Heart right ventricle (tissue), 16 donors: ENCODE measurements around the gene ARID5B. TPM values are rescaled to one million over a fixed set of nuclear protein-coding genes. Genes with fewer than 3 reads are reported as not detected.

Experiments
- ATAC-seq, 8 donors: fragments of 200-7000 bp; cut with Tn5 transposase; one replicate each; pipeline ENCODE4 v1.9.1; 2020; ENCODE audit warnings: mild to moderate bottlenecking in 8 of 8, moderate library complexity in 8 of 8, moderate number of reproducible peaks in 1 of 8
- DNase-seq, 2 donors: peaks; one replicate each; pipeline ENCODE4 v3.0.0-alpha.2; 2020
- H3K27ac ChIP-seq, 10 donors: fragments of 200-600 bp; sonication (generic) in 2 of 10; one replicate each; pipeline versions ENCODE4 v1.5.0 to v1.8.0; 2020 to 2022; ENCODE audit warnings: mild to moderate bottlenecking in 3 of 10
- H3K27me3 ChIP-seq, 7 donors: fragments of 200-600 bp; one replicate each; pipeline ENCODE4 v1.8.0; 2021 to 2022; ENCODE audit warnings: mild to moderate bottlenecking in 2 of 7
- H3K36me3 ChIP-seq, 9 donors: fragments of 200-600 bp; sonication (generic) in 1 of 9; one replicate each; pipeline versions ENCODE4 v1.5.0 to v1.8.0; 2020 to 2022; ENCODE audit warnings: mild to moderate bottlenecking in 2 of 9
- H3K4me1 ChIP-seq, 9 donors: fragments of 200-600 bp; sonication (generic) in 1 of 9; one replicate each; pipeline versions ENCODE4 v1.5.0 to v1.8.0; 2020 to 2022; ENCODE audit warnings: mild to moderate bottlenecking in 4 of 9
- H3K4me3 ChIP-seq, 10 donors: fragments of 200-600 bp; sonication (generic) in 2 of 10; one replicate each; pipeline versions ENCODE4 v1.5.0 to v1.8.0; 2020 to 2022; ENCODE audit warnings: mild to moderate bottlenecking in 7 of 10, moderate library complexity in 2 of 10
- H3K9me3 ChIP-seq, 11 donors: fragments of 200-600 bp in 10 of 11; sonication (generic) in 2 of 11; one replicate each; pipeline versions ENCODE4 v1.5.0 to v1.8.0; 2013 to 2022; ENCODE audit warnings: mild to moderate bottlenecking in 2 of 11, control low read depth in 1 of 11, moderate library complexity in 1 of 11
- CTCF ChIP-seq, 9 donors: fragments of 200-600 bp; sonication (generic) in 2 of 9; IDR thresholded peaks; one replicate each; pipeline versions ENCODE4 v1.5.0 to v1.8.0; 2021 to 2022; ENCODE audit warnings: antibody characterized with exemption in 9 of 9, mild to moderate bottlenecking in 5 of 9, moderate library complexity in 1 of 9
- WGBS, 2 donors: extraction: QIAGEN DNeasy Blood & Tissue Kit; methylation state at CpG; one replicate each; pipeline ENCODE4 v1.1.7; 2013; ENCODE audit warnings: inconsistent platforms in 1 of 2; 5-methylcytosine and 5-hydroxymethylcytosine counted together
- intact Hi-C, 10 donors: fragments of 100-400 bp; cut with DNase I; formaldehyde crosslinking; loops; one replicate each; pipeline versions ENCODE4 v1.11.1 to v1.14.2; 2022
- polyA plus RNA-seq, 2 donors: library from polyadenylated mRNA; stranded (reverse); fragments of 200-250 nt; gene quantifications; one replicate each; pipeline ENCODE4 v1.2.3, GENCODE V29; 2013
- total RNA-seq, 10 donors: library from RNA; stranded (reverse); fragmentation: NEBNext Ultra II Directional in 3 of 10; extraction: Animal tissue kit (Norgen Biotek cat#: 25700) in 3 of 10; gene quantifications; one replicate each; pipeline versions ENCODE4 v1.2.1 to v1.2.4, GENCODE V29; 2021 to 2023
- donor health status: Arrhythmogenic right ventricular cardiomyopathy.
- donor health status: ischemic (EF 13 %, LVEDD 7.1; RV severe dilation, severe dysfunction).
- donor health status: healthy with polysubstance abuse.
- donor health status: DM: no; HTN: yes; CAD: no.
- donor health status: DM: no; HTN: no; CAD: no.
- donor health status: ischemic (EF 25% LVEDD 6.9; RV normal size, moderate dysfunction).
- donor health status: ischemic (EF 25% LVEDD 5.7; RV mildly dilated, moderate dysfunction).
- donor health status: healthy.
- donor health status: DM: yes; HTN: yes; CAD: no.
- donor health status: Ischemic cardiomyopathy.
- donor health status: ischemic (EF 35%, LVEDD 5.7; RV mildly dilated, moderate dysfunction).
- donor health status: nonischemic (EF 11% LVEDD 7.7; RV severe dilation, severe dysfunction).
- donor health status: DM: yes; HTN: yes; CAD: no.
- donor health status: PGD.
- donor health status: ischemic (EF 29% LVEDD 5.4; RV normal size, mild dysfunction).
- donor health status: nonischemic (EF 23%, LVEDD 6.1; RV moderate dilation, normal function).

The ARID5B gene
- total and polyA plus RNA-seq, 12 donors, result 5.3 to 108 (median 25.5) TPM

- ATAC-seq, result peak in 4 of 8 donors; percentile 23 to 62 (median 29)
- peaks cover 0 to 45% (median 38%) of the 10 kb centered on the region in 9 donors for H3K4me1 ChIP-seq
- no peaks in the 10 kb centered on the region for H3K9me3 ChIP-seq
- 44 to 57% methylated on average over 4 of the region's 4 CpGs for WGBS, 2 donors
- H3K27me3 ChIP-seq, result no peaks in the 10 kb centered on the region
- H3K36me3 ChIP-seq, result peaks cover 2 to 62% (median 30%) of the 10 kb centered on the region in 9 donors
- no peak for TF ChIP-seq CTCF (IDR thresholded peaks at IDR 0.05)
- intact Hi-C loops, result loop anchor here in 1 of 10 donors (10.0 kb wide), 1 partner anchor 49 kb away; no protein-coding TSS in a partner anchor
- no peak for DNase-seq
- H3K27ac ChIP-seq, result peak overlapping the region in 8 of 10 donors; percentile 2 to 71 (median 38)
- H3K4me3 ChIP-seq, result no peak overlapping the region
These were observed 192.4 kb downstream of the ARID5B start for GRCh38 chr10:62093863-62094291.

- TF ChIP-seq CTCF (IDR thresholded peaks at IDR 0.05), result no peak
- H3K27me3 ChIP-seq, result no peaks in the 10 kb centered on the region
- peaks cover 0 to 48% (median 38%) of the 10 kb centered on the region in 9 donors for H3K4me1 ChIP-seq
- 54 to 65% methylated on average over 12 of the region's 12 CpGs for WGBS, 2 donors
- peak overlapping the region in 7 of 10 donors; percentile 28 to 75 (median 55) for H3K27ac ChIP-seq
- DNase-seq, result no peak
- H3K36me3 ChIP-seq, result peaks cover 2 to 46% (median 24%) of the 10 kb centered on the region in 9 donors
- intact Hi-C loops, result loop anchor here in 2 of 10 donors (5.0 to 10.0 kb wide), 2 partner anchors 43 to 51 kb away; no protein-coding TSS in a partner anchor
- peak in 4 of 8 donors; percentile 16 to 42 (median 40) for ATAC-seq
- H3K4me3 ChIP-seq, result no peak overlapping the region
- no peaks in the 10 kb centered on the region for H3K9me3 ChIP-seq
These were observed 194.0 kb downstream of the ARID5B start for GRCh38 chr10:62095181-62096122.

GRCh38 chr10:62096256-62096933 lies 194.9 kb downstream of the ARID5B start:
- DNase-seq, result no peak
- ATAC-seq, result no peak
- no peak for TF ChIP-seq CTCF (IDR thresholded peaks at IDR 0.05)
- Histone ChIP-seq H3K27ac (peak overlapping the region in 7 of 10 donors; percentile 15 to 75 (median 46)), H3K27me3 (no peaks in the 10 kb centered on the region), H3K36me3 (peaks cover under 1 to 37% (median 19%) of the 10 kb centered on the region in 9 donors), H3K4me3 (no peak overlapping the region), H3K9me3 (no peaks in the 10 kb centered on the region), H3K4me1 (peaks cover 0 to 48% (median 38%) of the 10 kb centered on the region in 9 donors)
- WGBS, 2 donors, result 89 to 90% methylated on average over 4 of the region's 4 CpGs
- intact Hi-C loops, result loop anchor here in 2 of 10 donors (5.0 to 10.0 kb wide), 2 partner anchors 44 to 52 kb away; no protein-coding TSS in a partner anchor
